ENCODE measurements around the gene USP17L17.
"Not testable (repeated sequence)": the region's sequence is repeated elsewhere in the genome, so short reads cannot be mapped to it uniquely, and the experiment has no call there.

GRCh38 chr4:9234085-9234484, 9.6 kb upstream of the USP17L17 start, which contains the start of gene USP17L15:
- TF ChIP-seq TAF1 (IDR thresholded peaks at IDR 0.05; ENCODE audit: borderline replicate concordance, low read depth, low read length); POLR2AphosphoS5 (IDR thresholded peaks at IDR 0.05; ENCODE audit: low read depth, low read length): not testable (repeated sequence)

Data from GM12892 (cell line).